Measurements from ENCODE around the gene MSRB3.

- TF ChIP-seq, protein P1, sequence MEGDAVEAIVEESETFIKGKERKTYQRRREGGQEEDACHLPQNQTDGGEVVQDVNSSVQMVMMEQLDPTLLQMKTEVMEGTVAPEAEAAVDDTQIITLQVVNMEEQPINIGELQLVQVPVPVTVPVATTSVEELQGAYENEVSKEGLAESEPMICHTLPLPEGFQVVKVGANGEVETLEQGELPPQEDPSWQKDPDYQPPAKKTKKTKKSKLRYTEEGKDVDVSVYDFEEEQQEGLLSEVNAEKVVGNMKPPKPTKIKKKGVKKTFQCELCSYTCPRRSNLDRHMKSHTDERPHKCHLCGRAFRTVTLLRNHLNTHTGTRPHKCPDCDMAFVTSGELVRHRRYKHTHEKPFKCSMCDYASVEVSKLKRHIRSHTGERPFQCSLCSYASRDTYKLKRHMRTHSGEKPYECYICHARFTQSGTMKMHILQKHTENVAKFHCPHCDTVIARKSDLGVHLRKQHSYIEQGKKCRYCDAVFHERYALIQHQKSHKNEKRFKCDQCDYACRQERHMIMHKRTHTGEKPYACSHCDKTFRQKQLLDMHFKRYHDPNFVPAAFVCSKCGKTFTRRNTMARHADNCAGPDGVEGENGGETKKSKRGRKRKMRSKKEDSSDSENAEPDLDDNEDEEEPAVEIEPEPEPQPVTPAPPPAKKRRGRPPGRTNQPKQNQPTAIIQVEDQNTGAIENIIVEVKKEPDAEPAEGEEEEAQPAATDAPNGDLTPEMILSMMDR (IDR thresholded peaks at IDR 0.05; ENCODE audit: low read depth, low read length), result no peak
- no peak for TF ChIP-seq EZH2phosphoT487 (IDR thresholded peaks at IDR 0.05; ENCODE audit: low read depth)
Observed at GRCh38 chr12:65308006-65308405, 29.5 kb downstream of the MSRB3 start.
